NCI-H510A treated with DMSO at 0.1 percent for 48 hours (cell line): ENCODE measurements around the gene KCNQ1.
"Not testable (repeated sequence)": the region's sequence is repeated elsewhere in the genome, so short reads cannot be mapped to it uniquely, and the experiment has no call there.

Source experiments
- DNase-seq: peaks from one replicate; lab custom pipeline; 2025; lab: John Stamatoyannopoulos, UW

The KCNQ1 gene

DNA sequence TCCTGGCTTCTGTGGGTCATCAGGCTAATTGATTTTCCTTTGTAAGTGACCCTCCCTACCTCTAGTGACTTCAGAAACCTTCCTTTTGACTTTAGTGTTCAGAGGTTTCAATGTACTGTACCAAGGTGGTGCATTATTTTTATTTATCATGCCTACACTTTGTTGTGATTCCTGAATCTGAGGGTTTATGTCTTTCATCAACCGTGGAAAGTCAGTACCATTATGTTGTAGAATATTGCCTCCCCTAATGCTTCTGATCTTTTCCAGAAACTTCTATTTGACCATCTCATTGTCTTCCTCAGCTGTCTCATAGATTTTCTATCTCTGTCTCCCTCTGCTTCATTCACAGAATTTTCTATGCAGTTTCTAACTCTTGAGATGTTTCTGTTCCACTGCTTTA lies 149.5 kb downstream of the KCNQ1 start:
- no peak for DNase-seq

GRCh38 chr11:2595204-2595603 lies 150.4 kb downstream of the KCNQ1 start:
- no peak for DNase-seq

GRCh38 chr11:2599561-2600189 lies 154.9 kb downstream of the KCNQ1 start:
- DNase-seq = no peak

DNA sequence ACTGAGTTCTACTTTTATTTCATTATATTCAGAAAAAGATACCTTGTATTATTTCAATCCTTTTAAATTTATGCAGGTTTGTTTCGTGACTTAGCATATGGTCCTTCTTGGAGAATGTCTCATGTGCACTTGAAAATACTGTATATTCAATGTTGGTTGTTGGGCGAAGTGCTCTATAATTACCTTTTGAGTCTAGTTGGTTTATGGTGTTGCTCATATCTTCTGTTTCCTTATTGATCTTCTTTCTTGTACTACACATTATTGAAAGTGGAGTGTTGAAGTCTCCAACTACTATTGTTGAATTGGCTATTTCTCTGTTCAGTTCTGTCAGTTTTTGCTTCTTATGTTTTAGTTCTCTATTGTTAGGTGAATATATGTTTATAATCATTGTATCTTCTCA lies 164.5 kb downstream of the KCNQ1 start:
- DNase-seq = no peak

GRCh38 chr11:2612884-2613571 lies 168.2 kb downstream of the KCNQ1 start:
- no peak for DNase-seq

GRCh38 chr11:2621894-2622293 lies 177.1 kb downstream of the KCNQ1 start:
- no peak for DNase-seq

DNA sequence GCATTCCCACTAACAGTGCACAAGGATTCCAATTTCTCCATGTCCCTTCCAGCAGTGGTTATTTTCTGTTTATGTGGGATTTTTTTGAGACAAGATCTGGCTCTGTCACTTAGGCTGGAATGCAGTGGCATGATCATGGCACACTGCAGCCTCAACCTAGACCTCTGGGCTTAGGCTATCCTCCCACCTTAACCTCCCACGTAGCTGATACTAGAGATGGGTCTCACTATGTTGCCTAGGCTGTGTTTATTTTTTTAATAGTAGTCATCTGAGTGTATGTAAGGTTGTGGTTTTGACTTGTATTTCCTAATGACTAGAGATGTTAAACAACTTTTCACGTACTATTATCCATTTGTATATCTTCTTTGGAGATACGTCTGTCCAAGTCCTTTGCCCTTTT lies 180.4 kb downstream of the KCNQ1 start:
- no peak for DNase-seq

- DNase-seq = no peak
Measured at GRCh38 chr11:2630679-2631078, 185.9 kb downstream of the KCNQ1 start.

DNA sequence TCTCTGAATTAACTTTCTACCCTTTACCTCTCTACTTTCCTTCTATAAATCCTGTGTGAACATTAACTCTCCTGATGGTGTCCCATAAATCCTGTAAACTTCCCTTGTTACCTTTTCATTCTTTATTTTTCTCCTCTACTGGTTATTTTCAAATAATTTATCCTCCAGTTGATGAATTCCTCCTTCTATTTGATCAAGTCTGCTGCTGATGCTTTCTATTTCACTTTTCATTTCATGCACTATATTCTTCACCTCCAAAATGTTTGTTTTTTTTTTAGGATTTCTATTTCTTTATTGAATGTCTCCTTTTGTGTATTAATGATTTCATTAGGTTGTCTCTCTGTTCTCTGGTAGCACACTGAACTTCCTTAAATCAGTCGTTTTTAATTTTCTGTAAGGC lies 186.4 kb downstream of the KCNQ1 start:
- no peak for DNase-seq

DNA sequence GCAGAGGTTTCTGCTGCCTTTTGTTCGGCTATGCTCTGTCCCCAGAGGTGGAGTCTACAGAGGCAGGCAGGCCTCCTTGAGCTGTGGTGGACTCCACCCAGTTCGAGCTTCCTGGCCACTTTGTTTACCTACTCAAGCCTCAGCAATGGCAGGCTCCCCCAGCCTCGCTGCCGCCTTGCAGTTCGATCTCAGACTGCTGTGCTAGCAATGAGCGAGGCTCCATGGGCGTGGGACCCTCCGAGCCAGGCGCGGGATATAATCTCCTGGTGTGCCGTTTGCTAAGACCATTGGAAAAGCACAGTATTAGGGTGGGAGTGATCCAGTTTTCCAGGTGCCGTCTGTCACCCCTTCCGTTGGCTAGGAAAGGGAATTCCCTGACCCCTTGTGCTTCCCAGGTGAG lies 195.0 kb downstream of the KCNQ1 start:
- DNase-seq = not testable (repeated sequence)

GRCh38 chr11:2641623-2642022 lies 196.8 kb downstream of the KCNQ1 start:
- no peak for DNase-seq

DNA sequence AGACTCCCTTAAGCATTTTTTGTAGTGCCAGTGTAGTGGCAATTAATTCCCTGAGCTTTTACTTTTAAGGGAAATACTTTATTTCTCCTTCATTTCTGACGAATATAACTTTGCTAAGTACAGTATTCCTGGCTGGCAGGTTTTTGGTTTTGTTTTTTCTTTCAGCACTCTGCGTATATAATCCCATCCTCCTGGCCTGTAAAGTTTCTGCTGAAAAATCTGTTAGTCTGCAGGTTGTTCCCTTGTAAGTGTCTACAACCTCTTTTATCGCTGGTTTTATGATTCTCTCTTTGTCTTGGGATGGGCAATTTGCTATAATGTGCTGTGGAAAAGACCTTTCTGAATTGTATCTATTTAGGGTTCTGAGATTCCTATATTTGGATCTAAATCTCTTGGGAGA lies 198.9 kb downstream of the KCNQ1 start:
- no peak for DNase-seq

DNA sequence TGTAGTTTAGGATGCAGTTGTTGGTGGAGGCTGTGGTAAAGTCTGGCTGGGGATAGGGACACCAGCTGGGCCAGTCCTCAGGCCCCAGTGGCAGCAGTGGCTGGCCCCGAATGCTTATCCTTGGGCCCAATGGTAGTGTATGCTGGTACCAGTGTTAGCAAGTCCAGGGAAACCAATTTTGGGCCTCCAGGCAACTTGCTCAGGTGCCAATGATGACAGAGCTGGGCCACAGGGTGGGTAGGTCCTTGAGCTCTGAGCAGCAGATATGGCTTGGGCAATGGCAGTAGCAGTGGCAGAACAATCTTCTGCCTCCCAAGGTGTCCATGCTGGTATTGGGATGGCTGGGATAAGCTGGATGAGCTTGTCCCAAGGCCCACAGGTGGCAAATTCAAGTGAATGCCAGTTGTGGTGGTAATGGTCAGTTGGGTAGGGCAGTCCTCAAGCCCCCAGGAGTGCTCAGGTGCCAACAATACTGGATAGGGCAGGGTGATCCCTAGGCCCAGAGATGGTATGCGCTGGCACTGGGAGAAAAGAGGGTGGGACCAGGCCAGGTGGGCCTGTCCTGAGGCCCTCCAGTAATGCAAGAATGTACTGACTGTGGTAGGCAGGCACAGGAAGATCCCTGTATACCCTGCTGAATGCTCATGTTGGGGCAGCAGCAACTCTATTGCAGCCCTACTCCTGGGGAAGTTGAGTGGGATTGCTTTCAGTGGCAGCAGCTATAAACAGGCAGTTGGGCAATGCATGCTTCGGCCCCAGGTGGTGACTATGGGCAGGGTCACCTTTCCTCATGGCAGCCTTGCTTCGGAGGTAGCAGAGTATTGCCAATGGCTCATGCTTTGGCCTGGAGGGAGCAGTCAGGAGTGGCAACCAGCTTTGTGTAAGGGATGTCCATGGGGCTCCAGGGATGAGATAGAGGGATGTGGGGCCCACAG lies 200.3 kb downstream of the KCNQ1 start:
- DNase-seq = no peak

DNA sequence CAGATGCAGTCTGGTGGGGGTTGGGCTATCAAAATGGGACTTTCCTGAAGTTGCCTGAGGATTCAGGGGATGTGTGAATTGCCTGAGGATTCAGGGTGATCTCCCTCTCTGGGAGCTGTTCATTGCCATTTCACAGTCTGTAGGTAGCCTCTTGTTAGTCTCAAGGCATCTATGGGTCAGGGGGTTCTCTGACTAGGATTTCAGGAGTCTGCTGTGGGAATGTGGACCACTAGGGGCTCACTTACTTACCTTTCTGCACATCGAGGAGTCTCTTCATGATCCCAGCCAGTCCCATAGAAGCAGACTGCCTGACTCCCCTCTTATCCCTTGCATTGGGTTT lies 200.9 kb downstream of the KCNQ1 start:
- no peak for DNase-seq

DNA sequence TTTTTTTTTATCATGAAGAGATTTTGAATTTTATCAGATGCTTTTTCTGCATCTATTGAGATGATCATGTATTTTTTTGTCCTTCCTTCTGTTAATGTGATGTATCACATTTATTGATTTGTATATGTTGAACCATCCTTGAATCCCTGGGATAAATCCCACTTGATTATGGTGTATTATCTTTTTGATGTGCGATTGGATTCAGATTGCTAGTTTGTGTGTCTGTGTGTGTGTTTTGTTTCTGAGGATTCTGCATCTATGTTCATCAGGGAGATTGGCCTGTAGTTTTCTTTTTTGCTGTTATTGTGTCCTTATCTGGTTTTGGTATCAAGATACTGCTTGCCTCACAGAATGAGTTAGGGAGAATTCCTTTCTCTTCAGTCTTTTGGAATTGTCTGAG lies 202.4 kb downstream of the KCNQ1 start:
- no peak for DNase-seq

DNA sequence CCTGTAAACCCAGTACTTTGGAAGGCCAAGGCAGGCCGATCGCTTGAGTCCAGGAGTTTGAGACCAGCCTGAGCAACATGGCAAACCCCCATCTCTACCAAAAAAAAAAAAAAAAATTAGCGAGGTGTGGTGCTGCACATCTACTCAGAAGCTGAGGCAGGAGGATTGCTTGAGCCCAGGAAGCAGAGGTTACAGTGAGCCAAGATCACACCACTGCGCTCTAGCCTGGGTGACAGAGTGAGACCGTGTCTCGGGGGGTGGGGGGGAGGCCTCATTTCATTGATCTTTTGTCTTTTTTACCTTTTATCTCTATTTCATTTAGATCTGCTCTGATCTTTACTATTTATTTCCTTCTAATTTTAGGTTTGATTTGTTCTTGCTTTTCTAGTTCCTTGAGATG lies 203.1 kb downstream of the KCNQ1 start:
- DNase-seq = no peak

- DNase-seq = no peak
Measured at GRCh38 chr11:2649400-2649799, 204.6 kb downstream of the KCNQ1 start.

- DNase-seq = no peak
Measured at GRCh38 chr11:2649848-2650247, 205.0 kb downstream of the KCNQ1 start.

DNA sequence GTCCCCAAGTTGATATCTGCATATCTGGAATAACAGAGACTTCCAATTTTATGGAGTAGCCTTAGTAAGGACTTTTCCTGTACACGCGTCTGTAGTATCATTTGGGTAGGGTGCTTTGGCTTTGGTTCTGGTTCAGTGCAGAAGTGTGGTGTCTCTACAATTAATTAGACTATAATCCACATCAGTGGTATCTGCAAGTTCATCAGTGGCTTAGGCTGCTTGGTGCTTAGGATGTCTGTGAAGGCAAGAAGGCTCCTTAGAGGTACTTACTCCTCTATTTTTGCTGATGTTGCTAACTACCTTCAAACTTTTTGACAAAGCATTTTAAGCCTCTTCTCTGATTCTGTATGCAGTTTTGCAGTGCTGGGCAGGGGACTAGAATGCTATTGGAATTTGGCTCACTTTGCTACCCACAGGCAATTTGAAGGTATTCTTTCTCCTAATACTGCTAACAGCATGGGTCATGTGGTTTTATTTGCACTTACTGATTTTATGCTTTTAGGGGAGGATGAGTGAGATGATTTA lies 205.6 kb downstream of the KCNQ1 start:
- DNase-seq = no peak

DNA sequence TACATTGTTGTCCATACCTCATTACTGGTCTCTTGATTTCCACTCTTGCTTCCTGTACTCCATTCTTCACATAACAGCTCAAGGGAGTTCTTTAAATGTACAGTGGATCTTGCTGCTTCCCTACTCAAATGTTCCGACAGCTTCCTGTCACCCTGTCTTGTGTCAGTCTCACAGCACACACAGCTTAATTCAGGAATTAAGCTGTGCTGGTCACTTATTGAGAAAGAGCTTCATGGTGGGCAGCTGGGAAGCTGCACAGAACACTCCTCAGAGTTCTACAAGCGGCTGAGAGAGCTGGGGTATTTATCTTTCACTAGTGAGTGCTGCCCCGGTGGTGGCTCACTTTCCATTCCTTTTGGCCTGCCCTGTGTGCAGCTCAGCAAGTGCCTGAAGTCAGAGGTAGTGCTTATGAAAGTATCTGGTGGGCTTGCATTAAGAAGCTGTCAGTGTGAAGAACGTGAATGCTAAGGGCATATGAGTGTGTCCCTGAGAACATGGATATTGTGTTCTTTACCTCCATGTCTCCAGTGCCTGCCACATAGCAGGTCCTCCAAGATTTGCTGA lies 206.3 kb downstream of the KCNQ1 start:
- no peak for DNase-seq

GRCh38 chr11:2651826-2652271 lies 207.0 kb downstream of the KCNQ1 start:
- DNase-seq = no peak
